GM12891 (cell line): ENCODE data around the gene LCLAT1.

Source experiments
- PAX5 ChIP-seq: IDR thresholded peaks from 2 replicates; pipeline ENCODE4 v1.6.1; 2011; ENCODE audit warnings: low read length, moderate library complexity, mild to moderate bottlenecking; ENCODE audit not compliant: insufficient read depth, severe bottlenecking
- POLR2A ChIP-seq: IDR thresholded peaks from 2 replicates; pipeline ENCODE4 v1.6.1; 2011; ENCODE audit warnings: low read depth, low read length, control low read depth
- POLR2AphosphoS5 ChIP-seq: IDR thresholded peaks from 2 replicates; pipeline ENCODE4 v1.6.1; 2011; ENCODE audit warnings: low read depth, low read length, control low read depth
- POU2F2 ChIP-seq: IDR thresholded peaks from 2 replicates; pipeline ENCODE4 v1.6.1; 2011; ENCODE audit warnings: low read depth, mild to moderate bottlenecking, control low read depth, low read length, moderate library complexity
- SPI1 ChIP-seq: IDR thresholded peaks from 2 replicates; pipeline ENCODE4 v1.6.1; 2011; ENCODE audit warnings: low read depth, low read length, control low read depth
- TAF1 ChIP-seq: IDR thresholded peaks from 2 replicates; pipeline ENCODE4 v1.6.1; 2011; ENCODE audit warnings: low read depth, low read length, control low read depth

DNA sequence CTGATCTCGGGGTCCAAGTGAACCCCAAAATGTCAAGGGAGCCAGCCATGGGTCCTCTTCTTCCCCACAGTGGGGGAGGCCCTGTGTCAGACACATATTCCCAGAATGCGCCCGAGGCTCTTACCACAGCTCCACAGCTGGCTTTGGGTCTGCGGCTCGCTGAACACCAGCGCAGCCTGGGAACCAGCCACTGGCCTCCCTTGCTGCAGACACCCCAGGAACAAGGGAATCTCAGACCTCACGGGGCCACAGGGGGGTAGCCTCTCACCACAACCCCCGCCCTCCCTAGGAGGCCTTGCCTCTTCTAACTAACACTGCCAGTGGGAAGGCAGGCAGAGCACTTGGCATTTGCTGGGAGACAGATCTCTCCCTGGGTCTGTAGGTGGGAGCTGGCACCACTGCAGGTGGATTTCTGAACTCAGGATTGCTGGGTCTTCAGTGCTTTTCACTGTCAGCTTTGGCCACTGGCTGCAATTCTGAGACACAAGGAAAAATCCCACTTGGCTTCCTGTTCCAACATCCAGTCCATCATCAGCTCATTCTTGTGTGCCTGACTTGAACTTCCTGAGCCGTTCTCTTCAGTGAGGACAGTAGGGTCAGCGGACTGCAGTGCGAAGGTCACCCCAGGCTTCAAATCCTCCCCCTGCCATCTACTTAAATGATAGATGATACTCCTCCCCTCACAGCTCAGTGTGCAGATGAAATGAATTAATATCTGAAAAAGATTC is 231.5 kb downstream of the LCLAT1 start:
- TF ChIP-seq POU2F2 (no peak), POLR2A (no peak), POLR2AphosphoS5 (no peak), TAF1 (no peak), SPI1 (no peak), PAX5 (no peak)
